Upper lobe of right lung (tissue), 1 donor: Measurements from ENCODE around the gene FBXW8. TPM values are rescaled to one million over a fixed set of nuclear protein-coding genes. Genes with fewer than 3 reads are reported as not detected.

Experiments
- ATAC-seq: fragments of 200-7000 bp; cut with Tn5 transposase; one replicate; pipeline ENCODE4 v1.9.1; 2020; ENCODE audit warnings: mild to moderate bottlenecking, moderate library complexity
- DNase-seq: peaks from one replicate; pipeline ENCODE4 v3.0.0-alpha.2; 2020
- H3K27ac ChIP-seq: fragments of 200-600 bp; one replicate; pipeline ENCODE4 v1.8.0; 2022
- H3K27me3 ChIP-seq: fragments of 200-600 bp; one replicate; pipeline ENCODE4 v1.8.0; 2022; ENCODE audit warnings: mild to moderate bottlenecking
- H3K36me3 ChIP-seq: fragments of 200-600 bp; one replicate; pipeline ENCODE4 v1.8.0; 2022
- H3K4me1 ChIP-seq: fragments of 200-600 bp; one replicate; pipeline ENCODE4 v1.8.0; 2022
- H3K4me3 ChIP-seq: fragments of 200-600 bp; one replicate; pipeline ENCODE4 v1.8.0; 2022; ENCODE audit warnings: mild to moderate bottlenecking
- H3K9me3 ChIP-seq: fragments of 200-600 bp; one replicate; pipeline ENCODE4 v1.8.0; 2022
- CTCF ChIP-seq: fragments of 200-600 bp; IDR thresholded peaks from one replicate; pipeline ENCODE4 v1.8.0; 2022; ENCODE audit warnings: antibody characterized with exemption
- intact Hi-C: fragments of 100-400 bp; cut with DNase I; formaldehyde crosslinking; loops from one replicate; pipeline ENCODE4 v1.11.0; 2022
- total RNA-seq: library from RNA; stranded (reverse); fragmentation: NEBNext Ultra II Directional; extraction: Animal tissue kit (Norgen Biotek cat#: 25700); gene quantifications from one replicate; pipeline ENCODE4 v1.2.1, GENCODE V29; 2021
- donor health status: DM: no; HTN: yes; CAD: no; lungs with severe emphysema.

The FBXW8 gene
- total RNA-seq, 1 donor from 2014 or later = 16.8 TPM

DNA sequence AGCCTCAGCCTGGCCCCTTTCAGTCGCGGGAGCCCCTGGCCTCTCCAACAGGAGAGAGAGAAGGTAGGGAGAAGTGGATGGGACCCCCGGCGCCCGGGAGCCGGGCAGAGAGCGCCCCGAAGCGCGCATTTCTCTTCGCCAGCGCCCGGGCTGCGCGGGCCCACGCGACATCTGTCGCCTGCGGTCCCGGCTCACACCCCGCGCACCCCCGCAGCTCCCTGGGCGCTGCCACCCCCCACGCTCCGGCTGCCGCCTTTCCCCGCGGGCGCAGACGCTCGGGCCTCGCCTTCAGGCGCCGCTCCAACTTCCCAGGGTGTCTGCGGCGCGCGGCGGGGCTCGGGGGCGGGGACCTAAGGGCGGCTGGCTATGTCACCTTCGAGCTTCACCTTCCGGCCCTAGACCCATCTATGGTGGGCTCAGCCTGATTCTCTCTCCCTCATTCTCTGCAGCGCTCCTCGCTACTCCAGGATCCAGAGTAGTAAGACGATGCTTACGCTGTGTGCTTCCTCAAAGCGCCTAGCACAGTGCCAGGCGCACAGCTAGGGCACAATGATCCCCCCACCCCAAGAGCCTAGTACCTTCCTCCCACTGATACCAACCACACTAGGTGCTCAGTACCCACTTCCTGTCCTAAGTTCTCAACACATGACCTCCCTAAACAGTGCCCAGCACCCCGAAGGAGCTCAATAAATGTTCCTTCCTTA, 31.1 kb upstream of the FBXW8 start:
- H3K9me3 ChIP-seq = no peaks in the 10 kb centered on the region
- TF ChIP-seq CTCF = no peak
- ATAC-seq (no peak), DNase-seq (no peak)
- H3K36me3 ChIP-seq = no peaks in the 10 kb centered on the region
- peaks cover 29% of the 10 kb centered on the region for H3K4me1 ChIP-seq
- no peak overlapping the region for H3K4me3 ChIP-seq
- peaks cover 81% of the 10 kb centered on the region for H3K27me3 ChIP-seq
- intact Hi-C loops = no loop called here
- H3K27ac ChIP-seq = no peak overlapping the region

DNA sequence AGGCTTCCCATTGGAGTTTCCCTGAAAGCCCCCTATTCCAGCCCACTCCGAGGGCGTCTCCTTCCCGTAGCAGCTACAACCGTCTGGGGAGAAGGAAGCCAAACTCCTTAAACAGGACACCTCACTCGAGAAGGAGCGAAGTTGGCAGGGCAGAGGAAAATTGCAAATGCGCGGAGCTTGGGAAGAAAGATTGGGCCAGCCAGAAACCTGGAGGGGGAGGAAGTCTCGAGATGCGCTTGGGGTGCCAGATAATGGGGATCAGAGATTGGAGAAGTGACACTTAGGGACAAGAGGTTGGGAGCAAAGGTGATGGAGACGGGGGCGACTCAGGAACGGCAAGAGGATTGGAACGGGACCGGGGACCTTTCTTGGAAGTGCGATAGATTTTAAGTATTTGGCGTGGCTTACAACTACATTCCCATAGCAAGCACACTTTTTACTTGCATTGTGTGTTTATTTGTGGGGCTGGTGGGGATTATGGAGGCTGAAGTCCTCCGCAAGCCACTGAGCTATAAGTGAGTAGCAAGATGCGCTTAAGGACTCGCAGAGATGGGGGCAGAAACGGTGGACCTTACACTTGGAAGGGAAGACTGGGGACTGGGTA, 30.4 kb upstream of the FBXW8 start:
- peaks cover 29% of the 10 kb centered on the region for H3K4me1 ChIP-seq
- no peaks in the 10 kb centered on the region for H3K36me3 ChIP-seq
- intact Hi-C loops = no loop called here
- no peak for TF ChIP-seq CTCF
- H3K27me3 ChIP-seq = peaks cover 79% of the 10 kb centered on the region
- ATAC-seq (no peak), DNase-seq (no peak)
- H3K9me3 ChIP-seq = no peaks in the 10 kb centered on the region
- no peak overlapping the region for H3K27ac ChIP-seq
- H3K4me3 ChIP-seq = peak overlapping the region; percentile 21

DNA sequence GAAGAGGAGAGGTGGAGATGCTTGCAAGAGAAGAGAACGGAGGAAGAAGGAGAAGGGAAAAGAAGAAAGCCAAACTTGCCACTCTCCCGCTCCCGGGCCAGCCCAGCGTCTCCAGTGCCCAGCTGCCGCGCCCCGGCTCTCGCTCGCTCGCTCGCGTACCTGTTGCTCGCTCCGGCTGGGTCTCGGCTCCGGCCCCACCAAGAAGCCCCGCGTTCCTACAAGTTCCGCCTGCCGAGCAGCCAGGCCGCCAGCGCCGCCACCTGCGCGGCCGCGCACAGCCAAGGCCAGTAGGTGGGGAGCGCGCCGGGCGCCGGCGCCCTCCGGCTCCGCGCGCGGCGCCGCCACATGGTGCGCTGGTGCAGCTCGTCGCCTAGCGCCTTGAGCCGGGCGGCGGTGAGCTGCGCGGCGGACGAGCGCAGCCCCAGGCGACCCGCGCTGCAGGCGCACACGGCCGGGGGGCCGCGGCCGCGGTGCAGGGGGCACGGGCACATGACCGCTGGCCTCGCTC, 29.9 kb upstream of the FBXW8 start:
- peaks cover 77% of the 10 kb centered on the region for H3K27me3 ChIP-seq
- peak; percentile 69 for DNase-seq
- intact Hi-C loops = no loop called here
- H3K9me3 ChIP-seq = no peaks in the 10 kb centered on the region
- peak overlapping the region; percentile 21 for H3K4me3 ChIP-seq
- H3K4me1 ChIP-seq = peaks cover 29% of the 10 kb centered on the region
- no peak for TF ChIP-seq CTCF
- H3K27ac ChIP-seq = no peak overlapping the region
- no peaks in the 10 kb centered on the region for H3K36me3 ChIP-seq
- ATAC-seq = peak; percentile 74

GRCh38 chr12:116881325-116881876, 29.3 kb upstream of the FBXW8 start, which contains the start of gene HRK:
HRK (minus strand) TSS chr12:116881441; CDS start chr12:116881307, 134 bp downstream.
- Histone ChIP-seq H3K27me3 (peaks cover 72% of the 10 kb centered on the region), H3K36me3 (no peaks in the 10 kb centered on the region), H3K27ac (no peak within 1 kb of the TSS), H3K4me3 (peak within 1 kb of the TSS; percentile 23), H3K4me1 (peaks cover 29% of the 10 kb centered on the region), H3K9me3 (no peaks in the 10 kb centered on the region)
- DNase-seq (no peak), ATAC-seq (no peak)
- intact Hi-C loops = no loop called here
- no peak for TF ChIP-seq CTCF

- no peak overlapping the region for H3K4me3 ChIP-seq
Measured at GRCh38 chr12:116881877-116882507, 28.8 kb upstream of the FBXW8 start.

More at GRCh38 chr12:116881877-116882507, 28.8 kb upstream of the FBXW8 start:
- DNase-seq (no peak), ATAC-seq (no peak)
- Histone ChIP-seq H3K36me3 (no peaks in the 10 kb centered on the region), H3K27ac (no peak overlapping the region), H3K4me1 (peaks cover 29% of the 10 kb centered on the region), H3K9me3 (no peaks in the 10 kb centered on the region), H3K27me3 (peaks cover 67% of the 10 kb centered on the region)
- no peak for TF ChIP-seq CTCF
- intact Hi-C loops = no loop called here
